ENCODE results near the gene FGG. TPM values are rescaled to one million over a fixed set of nuclear protein-coding genes. Genes with fewer than 3 reads are reported as not detected.

Gene FGG
- total and polyA plus RNA-seq, 2 of the 8 experiments (the other 6 are each of a cell fraction or from before 2014, with no cell fraction given), result not detected

- TF ChIP-seq E2F6 (IDR thresholded peaks at IDR 0.05), result no peak
- TF ChIP-seq HDAC6 (IDR thresholded peaks at IDR 0.05; ENCODE audit: low read depth, low read length), result no peak
These were observed 1.9 kb downstream of the FGG start (continued) for GRCh38 chr4:154610582-154610981.

All from H1 (cell line).